HG03108 (cell line): ENCODE data around the gene NOC4L.

ENCODE experiments used
- ATAC-seq: cut with Tn5 transposase; IDR thresholded peaks from one replicate; pipeline ENCODE4 v1.9.1; 2021; ENCODE audit warnings: moderate library complexity; ENCODE audit not compliant: unreplicated experiment

NOC4L gene

GRCh38 chr12:132154941-132155770 lies 10.9 kb downstream of the NOC4L start:
- no peak for ATAC-seq

GRCh38 chr12:132155771-132156572 lies 11.7 kb downstream of the NOC4L start:
- ATAC-seq = no peak

- no peak for ATAC-seq
Measured at GRCh38 chr12:132156573-132157325, 12.5 kb downstream of the NOC4L start.

- ATAC-seq = no peak
Measured at GRCh38 chr12:132157733-132158409, 13.6 kb downstream of the NOC4L start.

- no peak for ATAC-seq
Measured at GRCh38 chr12:132158677-132159554, 14.7 kb downstream of the NOC4L start.

GRCh38 chr12:132159555-132160003 lies 15.3 kb downstream of the NOC4L start:
- no peak for ATAC-seq

GRCh38 chr12:132160016-132160415 lies 15.8 kb downstream of the NOC4L start:
- no peak for ATAC-seq

- ATAC-seq = no peak
Measured at GRCh38 chr12:132160601-132161035, 16.4 kb downstream of the NOC4L start.

- no peak for ATAC-seq
Measured at GRCh38 chr12:132161036-132161781, 17.0 kb downstream of the NOC4L start.

GRCh38 chr12:132161796-132162507 lies 17.7 kb downstream of the NOC4L start:
- no peak for ATAC-seq

GRCh38 chr12:132162508-132163031 lies 18.3 kb downstream of the NOC4L start:
- ATAC-seq = no peak

- no peak for ATAC-seq
Measured at GRCh38 chr12:132163041-132163910, 19.0 kb downstream of the NOC4L start.

GRCh38 chr12:132163911-132164288 lies 19.6 kb downstream of the NOC4L start:
- ATAC-seq = no peak

GRCh38 chr12:132164426-132164825 lies 20.2 kb downstream of the NOC4L start:
- ATAC-seq = no peak

GRCh38 chr12:132165584-132165983 lies 21.3 kb downstream of the NOC4L start:
- ATAC-seq = no peak

- ATAC-seq = no peak
Measured at GRCh38 chr12:132166093-132166492, 21.8 kb downstream of the NOC4L start.
